ENCODE results near the gene SAMD4A. TPM values are rescaled to one million over a fixed set of nuclear protein-coding genes. Genes with fewer than 3 reads are reported as not detected.
"Not testable (repeated sequence)": the region's sequence is repeated elsewhere in the genome, so short reads cannot be mapped to it uniquely, and the experiment has no call there.

SAMD4A gene
- polyA plus RNA-seq, 4 donors = 2.7 to 9.6 (median 3.5) TPM

GRCh38 chr14:54609576-54609975 is 42.6 kb downstream of the SAMD4A start:
- H3K4me3 ChIP-seq (ENCODE audit: low read depth in 1 of 3, low read length in 3 of 3) = no peak overlapping the region
- 68 to 76% (median 74%) methylated on average over 5 of the region's 5 CpGs for WGBS, 3 donors
- H3K9me3 ChIP-seq (ENCODE audit: control insufficient read depth in 2 of 2, insufficient read depth in 1 of 2, low read depth in 1 of 2, low read length in 1 of 2) = no peaks in the 10 kb centered on the region
- no peaks in the 10 kb centered on the region for H3K4me1 ChIP-seq (ENCODE audit: control insufficient read depth in 3 of 3, insufficient read depth in 2 of 3, low read depth in 1 of 3, low read length in 2 of 3)
- DNase-seq = no peak
- no peak for FAIRE-seq
- H3K27me3 ChIP-seq (ENCODE audit: control insufficient read depth in 3 of 3, insufficient read depth in 3 of 3, low read length in 3 of 3) = no peaks in the 10 kb centered on the region
- no peak overlapping the region for H3K27ac ChIP-seq (ENCODE audit: low read depth in 1 of 3, low read length in 2 of 3)
- no peaks in the 10 kb centered on the region for H3K36me3 ChIP-seq (ENCODE audit: control insufficient read depth in 3 of 3, insufficient read depth in 2 of 3, low read depth in 1 of 3, low read length in 3 of 3)

- H3K9me3 ChIP-seq (ENCODE audit: control insufficient read depth in 2 of 2, insufficient read depth in 1 of 2, low read depth in 1 of 2, low read length in 1 of 2) = no peaks in the 10 kb centered on the region
- no peaks in the 10 kb centered on the region for H3K4me1 ChIP-seq (ENCODE audit: control insufficient read depth in 3 of 3, insufficient read depth in 2 of 3, low read depth in 1 of 3, low read length in 2 of 3)
- FAIRE-seq = no peak
- WGBS, 3 donors = 81 to 92% (median 91%) methylated on average over 12 of the region's 12 CpGs
- no peaks in the 10 kb centered on the region for H3K36me3 ChIP-seq (ENCODE audit: control insufficient read depth in 3 of 3, insufficient read depth in 2 of 3, low read depth in 1 of 3, low read length in 3 of 3)
- no peak overlapping the region for H3K4me3 ChIP-seq (ENCODE audit: low read depth in 1 of 3, low read length in 3 of 3)
- no peaks in the 10 kb centered on the region for H3K27me3 ChIP-seq (ENCODE audit: control insufficient read depth in 3 of 3, insufficient read depth in 3 of 3, low read length in 3 of 3)
- DNase-seq = no peak
- no peak overlapping the region for H3K27ac ChIP-seq (ENCODE audit: low read depth in 1 of 3, low read length in 2 of 3)
These were observed 43.4 kb downstream of the SAMD4A start for GRCh38 chr14:54610051-54610977.

DNA sequence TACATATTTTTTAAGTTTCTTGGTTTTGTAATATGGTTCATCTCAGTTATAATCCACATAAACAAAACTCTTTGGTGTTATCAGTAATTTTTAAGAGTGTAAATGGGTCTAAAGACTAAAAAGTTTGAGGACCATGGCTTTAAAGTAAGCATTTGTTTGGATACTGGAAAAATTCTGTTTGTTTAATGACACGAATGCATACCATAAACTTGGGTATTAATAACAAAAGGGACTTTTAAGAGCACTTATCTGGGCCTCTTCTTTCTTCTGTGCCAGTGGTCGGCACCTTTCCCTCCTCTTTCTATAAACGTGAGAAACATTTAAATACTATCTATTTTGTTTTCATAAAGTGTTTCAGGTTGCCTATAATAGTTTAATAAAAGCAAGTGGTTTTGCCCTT is 47.4 kb downstream of the SAMD4A start:
- no peaks in the 10 kb centered on the region for H3K4me1 ChIP-seq (ENCODE audit: control insufficient read depth in 3 of 3, insufficient read depth in 2 of 3, low read depth in 1 of 3, low read length in 2 of 3)
- WGBS, 3 donors = 62 to 63% (median 63%) methylated on average over 3 of the region's 3 CpGs
- FAIRE-seq = no peak
- no peaks in the 10 kb centered on the region for H3K27me3 ChIP-seq (ENCODE audit: control insufficient read depth in 3 of 3, insufficient read depth in 3 of 3, low read length in 3 of 3)
- no peaks in the 10 kb centered on the region for H3K36me3 ChIP-seq (ENCODE audit: control insufficient read depth in 3 of 3, insufficient read depth in 2 of 3, low read depth in 1 of 3, low read length in 3 of 3)
- H3K4me3 ChIP-seq (ENCODE audit: low read depth in 1 of 3, low read length in 3 of 3) = no peak overlapping the region
- DNase-seq = no peak
- H3K27ac ChIP-seq (ENCODE audit: low read depth in 1 of 3, low read length in 2 of 3) = no peak overlapping the region
- H3K9me3 ChIP-seq (ENCODE audit: control insufficient read depth in 2 of 2, insufficient read depth in 1 of 2, low read depth in 1 of 2, low read length in 1 of 2) = no peaks in the 10 kb centered on the region

- DNase-seq (no peak), FAIRE-seq (no peak)
- H3K36me3 ChIP-seq (ENCODE audit: control insufficient read depth in 3 of 3, insufficient read depth in 2 of 3, low read depth in 1 of 3, low read length in 3 of 3) = no peaks in the 10 kb centered on the region
- no peaks in the 10 kb centered on the region for H3K4me1 ChIP-seq (ENCODE audit: control insufficient read depth in 3 of 3, insufficient read depth in 2 of 3, low read depth in 1 of 3, low read length in 2 of 3)
- no peaks in the 10 kb centered on the region for H3K9me3 ChIP-seq (ENCODE audit: control insufficient read depth in 2 of 2, insufficient read depth in 1 of 2, low read depth in 1 of 2, low read length in 1 of 2)
- H3K4me3 ChIP-seq (ENCODE audit: low read depth in 1 of 3, low read length in 3 of 3) = no peak overlapping the region
- H3K27me3 ChIP-seq (ENCODE audit: control insufficient read depth in 3 of 3, insufficient read depth in 3 of 3, low read length in 3 of 3) = no peaks in the 10 kb centered on the region
- H3K27ac ChIP-seq (ENCODE audit: low read depth in 1 of 3, low read length in 2 of 3) = no peak overlapping the region
- 68 to 84% (median 81%) methylated on average over 3 of the region's 3 CpGs for WGBS, 3 donors
These were observed 50.5 kb downstream of the SAMD4A start for GRCh38 chr14:54617467-54617866.

DNA sequence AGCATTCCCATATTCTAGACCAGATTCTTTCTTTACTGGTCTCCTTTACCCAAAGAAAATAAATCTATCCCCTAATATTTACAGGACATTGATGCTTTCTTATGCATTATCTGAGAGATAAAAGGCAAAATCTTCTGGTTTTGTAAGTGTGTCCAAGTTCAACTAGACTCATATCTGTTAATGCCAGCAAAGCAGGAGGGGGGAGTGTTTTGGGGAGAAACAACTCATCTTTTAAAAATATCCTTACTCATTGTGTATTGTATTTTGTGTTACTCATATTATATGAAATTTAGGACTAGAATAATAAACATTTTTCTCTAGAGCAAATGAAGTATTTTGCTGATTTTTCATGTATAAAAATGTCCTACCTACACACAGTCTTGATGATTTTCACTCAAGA is 54.8 kb downstream of the SAMD4A start:
- Histone ChIP-seq H3K4me3 (ENCODE audit: low read depth in 1 of 3, low read length in 3 of 3) (no peak overlapping the region), H3K27me3 (ENCODE audit: control insufficient read depth in 3 of 3, insufficient read depth in 3 of 3, low read length in 3 of 3) (no peaks in the 10 kb centered on the region), H3K9me3 (ENCODE audit: control insufficient read depth in 2 of 2, insufficient read depth in 1 of 2, low read depth in 1 of 2, low read length in 1 of 2) (no peaks in the 10 kb centered on the region), H3K4me1 (ENCODE audit: control insufficient read depth in 3 of 3, insufficient read depth in 2 of 3, low read depth in 1 of 3, low read length in 2 of 3) (peaks cover 0 to 3% (median 0%) of the 10 kb centered on the region in 3 donors), H3K27ac (ENCODE audit: low read depth in 1 of 3, low read length in 2 of 3) (no peak overlapping the region), H3K36me3 (ENCODE audit: control insufficient read depth in 3 of 3, insufficient read depth in 2 of 3, low read depth in 1 of 3, low read length in 3 of 3) (no peaks in the 10 kb centered on the region)
- DNase-seq (no peak), FAIRE-seq (no peak)

GRCh38 chr14:54622192-54622958 is 55.4 kb downstream of the SAMD4A start:
- peaks cover 0 to 3% (median 0%) of the 10 kb centered on the region in 3 donors for H3K4me1 ChIP-seq (ENCODE audit: control insufficient read depth in 3 of 3, insufficient read depth in 2 of 3, low read depth in 1 of 3, low read length in 2 of 3)
- no peak for DNase-seq
- no peak for FAIRE-seq
- WGBS, 3 donors = 88 to 94% (median 88%) methylated on average over 9 of the region's 9 CpGs
- H3K27me3 ChIP-seq (ENCODE audit: control insufficient read depth in 3 of 3, insufficient read depth in 3 of 3, low read length in 3 of 3) = no peaks in the 10 kb centered on the region
- H3K4me3 ChIP-seq (ENCODE audit: low read depth in 1 of 3, low read length in 3 of 3) = no peak overlapping the region
- no peak overlapping the region for H3K27ac ChIP-seq (ENCODE audit: low read depth in 1 of 3, low read length in 2 of 3)
- H3K9me3 ChIP-seq (ENCODE audit: control insufficient read depth in 2 of 2, insufficient read depth in 1 of 2, low read depth in 1 of 2, low read length in 1 of 2) = no peaks in the 10 kb centered on the region
- H3K36me3 ChIP-seq (ENCODE audit: control insufficient read depth in 3 of 3, insufficient read depth in 2 of 3, low read depth in 1 of 3, low read length in 3 of 3) = no peaks in the 10 kb centered on the region

GRCh38 chr14:54623279-54624004 is 56.5 kb downstream of the SAMD4A start:
- no peak for DNase-seq
- no peaks in the 10 kb centered on the region for H3K36me3 ChIP-seq (ENCODE audit: control insufficient read depth in 3 of 3, insufficient read depth in 2 of 3, low read depth in 1 of 3, low read length in 3 of 3)
- H3K27ac ChIP-seq (ENCODE audit: low read depth in 1 of 3, low read length in 2 of 3) = no peak overlapping the region
- no peak for FAIRE-seq
- H3K4me1 ChIP-seq (ENCODE audit: control insufficient read depth in 3 of 3, insufficient read depth in 2 of 3, low read depth in 1 of 3, low read length in 2 of 3) = peaks cover 0 to 6% (median 5%) of the 10 kb centered on the region in 3 donors
- WGBS, 3 donors = 80 to 95% (median 84%) methylated on average over 1 of the region's 1 CpG
- H3K4me3 ChIP-seq (ENCODE audit: low read depth in 1 of 3, low read length in 3 of 3) = no peak overlapping the region
- no peaks in the 10 kb centered on the region for H3K9me3 ChIP-seq (ENCODE audit: control insufficient read depth in 2 of 2, insufficient read depth in 1 of 2, low read depth in 1 of 2, low read length in 1 of 2)
- H3K27me3 ChIP-seq (ENCODE audit: control insufficient read depth in 3 of 3, insufficient read depth in 3 of 3, low read length in 3 of 3) = no peaks in the 10 kb centered on the region

GRCh38 chr14:54624005-54624358 is 57.1 kb downstream of the SAMD4A start:
- not testable (repeated sequence) for H3K9me3 ChIP-seq (ENCODE audit: control insufficient read depth in 2 of 2, insufficient read depth in 1 of 2, low read depth in 1 of 2, low read length in 1 of 2); H3K36me3 ChIP-seq (ENCODE audit: control insufficient read depth in 3 of 3, insufficient read depth in 2 of 3, low read depth in 1 of 3, low read length in 3 of 3); DNase-seq; H3K27me3 ChIP-seq (ENCODE audit: control insufficient read depth in 3 of 3, insufficient read depth in 3 of 3, low read length in 3 of 3); FAIRE-seq; H3K27ac ChIP-seq (ENCODE audit: low read depth in 1 of 3, low read length in 2 of 3); H3K4me3 ChIP-seq (ENCODE audit: low read depth in 1 of 3, low read length in 3 of 3); H3K4me1 ChIP-seq (ENCODE audit: control insufficient read depth in 3 of 3, insufficient read depth in 2 of 3, low read depth in 1 of 3, low read length in 2 of 3)
- WGBS, 3 donors = 91 to 92% (median 92%) methylated on average over 19 of the region's 19 CpGs

Measured in small intestine (tissue), 7 donors.